ENCODE data around the gene UNKL.

DNA sequence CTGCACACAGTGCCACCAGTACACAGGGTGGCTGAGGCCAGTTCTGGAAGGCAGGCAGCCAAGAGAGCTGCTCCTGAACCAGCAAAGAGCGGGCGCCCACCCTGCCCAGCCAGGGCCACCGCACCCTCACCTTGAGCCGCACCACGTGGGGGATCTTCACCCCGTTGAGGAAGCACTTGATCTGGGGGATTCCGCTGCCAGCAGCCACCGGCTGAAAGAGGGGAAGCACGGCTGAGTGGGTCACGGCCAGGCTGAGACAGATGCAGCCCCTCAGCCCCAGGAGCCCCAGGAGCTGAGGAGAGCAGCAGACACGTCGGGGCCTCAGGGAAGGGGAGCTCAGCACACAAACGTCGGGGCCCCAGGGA is 44.5 kb upstream of the UNKL start:
- TF ChIP-seq POLR2AphosphoS5 (IDR thresholded peaks at IDR 0.05; ENCODE audit: low read depth, low read length) (no peak), TAF1 (IDR thresholded peaks at IDR 0.05; ENCODE audit: borderline replicate concordance, insufficient read depth, low read length) (no peak), SIN3A (IDR thresholded peaks at IDR 0.05; ENCODE audit: borderline replicate concordance, insufficient read depth, low read length) (no peak)
- TF ChIP-seq, protein P1, sequence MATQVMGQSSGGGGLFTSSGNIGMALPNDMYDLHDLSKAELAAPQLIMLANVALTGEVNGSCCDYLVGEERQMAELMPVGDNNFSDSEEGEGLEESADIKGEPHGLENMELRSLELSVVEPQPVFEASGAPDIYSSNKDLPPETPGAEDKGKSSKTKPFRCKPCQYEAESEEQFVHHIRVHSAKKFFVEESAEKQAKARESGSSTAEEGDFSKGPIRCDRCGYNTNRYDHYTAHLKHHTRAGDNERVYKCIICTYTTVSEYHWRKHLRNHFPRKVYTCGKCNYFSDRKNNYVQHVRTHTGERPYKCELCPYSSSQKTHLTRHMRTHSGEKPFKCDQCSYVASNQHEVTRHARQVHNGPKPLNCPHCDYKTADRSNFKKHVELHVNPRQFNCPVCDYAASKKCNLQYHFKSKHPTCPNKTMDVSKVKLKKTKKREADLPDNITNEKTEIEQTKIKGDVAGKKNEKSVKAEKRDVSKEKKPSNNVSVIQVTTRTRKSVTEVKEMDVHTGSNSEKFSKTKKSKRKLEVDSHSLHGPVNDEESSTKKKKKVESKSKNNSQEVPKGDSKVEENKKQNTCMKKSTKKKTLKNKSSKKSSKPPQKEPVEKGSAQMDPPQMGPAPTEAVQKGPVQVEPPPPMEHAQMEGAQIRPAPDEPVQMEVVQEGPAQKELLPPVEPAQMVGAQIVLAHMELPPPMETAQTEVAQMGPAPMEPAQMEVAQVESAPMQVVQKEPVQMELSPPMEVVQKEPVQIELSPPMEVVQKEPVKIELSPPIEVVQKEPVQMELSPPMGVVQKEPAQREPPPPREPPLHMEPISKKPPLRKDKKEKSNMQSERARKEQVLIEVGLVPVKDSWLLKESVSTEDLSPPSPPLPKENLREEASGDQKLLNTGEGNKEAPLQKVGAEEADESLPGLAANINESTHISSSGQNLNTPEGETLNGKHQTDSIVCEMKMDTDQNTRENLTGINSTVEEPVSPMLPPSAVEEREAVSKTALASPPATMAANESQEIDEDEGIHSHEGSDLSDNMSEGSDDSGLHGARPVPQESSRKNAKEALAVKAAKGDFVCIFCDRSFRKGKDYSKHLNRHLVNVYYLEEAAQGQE (IDR thresholded peaks at IDR 0.05; ENCODE audit: insufficient read depth in 1 of 2, low read depth in 2 of 2, low read length in 2 of 2) = no peak
